GM19238 (cell line): ENCODE data around the gene GDPD1.
A peak's percentile ranks its signal among the peaks of the same experiment; 100 is the strongest.
"Not testable (repeated sequence)": the region's sequence is repeated elsewhere in the genome, so short reads cannot be mapped to it uniquely, and the experiment has no call there.

Experiments
- DNase-seq: peaks from one replicate; pipeline ENCODE4 v3.0.0; 2011; ENCODE audit warnings: low spot score; ENCODE audit not compliant: insufficient read length

GDPD1 gene

DNA sequence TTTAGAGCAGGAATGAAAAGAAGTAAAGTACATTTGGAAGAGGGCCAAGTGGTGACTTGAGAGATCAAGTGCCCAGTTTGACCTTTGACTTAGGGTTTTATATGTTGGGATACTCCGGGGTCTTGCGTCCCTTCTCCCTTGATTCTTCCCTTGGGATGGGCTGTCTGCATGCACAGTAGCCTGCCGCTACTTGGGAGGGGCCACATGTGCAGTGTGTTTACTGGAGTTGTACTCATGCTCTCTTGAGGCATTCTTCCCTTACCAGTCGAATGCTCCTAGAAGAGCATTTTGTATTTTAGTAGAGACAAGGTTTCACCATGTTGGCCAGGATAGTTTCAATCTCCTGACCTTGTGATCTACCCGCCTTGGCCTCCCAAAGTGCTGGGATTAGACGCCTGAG is 23.8 kb downstream of the GDPD1 start:
- no peak for DNase-seq

DNA sequence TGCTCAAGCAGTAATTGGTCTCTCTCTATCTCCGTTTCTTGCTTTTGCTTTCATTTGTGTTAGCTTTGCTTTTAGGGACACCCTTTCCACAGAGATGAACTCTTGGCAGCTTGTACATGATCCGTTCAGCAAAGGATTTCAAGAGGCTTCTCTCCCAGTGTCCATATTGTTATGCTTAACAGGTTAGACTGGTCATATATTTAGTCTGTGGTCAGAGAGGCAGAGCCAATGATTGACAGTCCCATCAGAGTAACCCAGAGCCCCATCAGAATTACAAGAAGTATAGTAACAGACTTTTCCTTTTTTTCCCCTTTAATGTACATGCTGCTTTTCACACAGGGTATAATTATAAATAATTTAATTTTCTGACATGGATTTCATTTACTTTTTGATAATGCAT is 34.4 kb downstream of the GDPD1 start:
- no peak for DNase-seq

DNA sequence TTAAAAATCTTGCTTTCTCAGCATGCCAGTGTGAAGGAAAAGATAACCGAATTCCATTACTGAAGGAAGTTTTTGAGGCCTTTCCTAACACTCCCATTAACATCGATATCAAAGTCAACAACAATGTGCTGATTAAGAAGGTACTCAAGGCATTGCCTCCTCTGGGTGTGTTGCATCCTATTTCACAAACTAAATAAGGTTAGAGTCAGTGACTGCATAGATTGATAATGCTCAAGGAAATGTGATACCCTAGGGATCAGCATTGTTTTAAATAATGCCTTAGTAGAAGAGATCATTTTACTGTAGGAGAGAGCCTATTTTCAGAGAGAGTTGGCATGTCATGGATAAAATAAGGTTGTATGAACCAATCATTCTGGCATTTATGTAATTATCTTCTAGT is 36.8 kb downstream of the GDPD1 start:
- DNase-seq, result no peak

DNA sequence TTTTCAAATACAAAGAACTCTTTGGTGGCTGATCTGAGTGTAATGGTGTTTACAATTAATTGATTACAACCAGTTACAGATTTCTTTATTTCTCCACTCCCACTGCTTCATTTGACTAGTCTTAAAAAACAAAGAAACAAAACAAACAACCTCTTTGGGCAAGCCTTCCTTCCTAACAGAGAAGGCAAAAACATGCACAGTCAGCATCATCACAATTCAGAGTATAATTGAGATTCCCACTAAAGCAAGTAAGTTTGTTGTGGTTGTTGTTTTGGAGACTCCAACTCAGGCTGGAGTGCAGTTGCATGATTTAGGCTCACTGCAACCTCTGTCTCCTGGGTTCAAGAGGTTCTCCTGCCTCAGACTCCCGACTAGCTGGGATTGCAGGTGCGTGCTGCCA is 40.4 kb downstream of the GDPD1 start:
- DNase-seq, result no peak

DNA sequence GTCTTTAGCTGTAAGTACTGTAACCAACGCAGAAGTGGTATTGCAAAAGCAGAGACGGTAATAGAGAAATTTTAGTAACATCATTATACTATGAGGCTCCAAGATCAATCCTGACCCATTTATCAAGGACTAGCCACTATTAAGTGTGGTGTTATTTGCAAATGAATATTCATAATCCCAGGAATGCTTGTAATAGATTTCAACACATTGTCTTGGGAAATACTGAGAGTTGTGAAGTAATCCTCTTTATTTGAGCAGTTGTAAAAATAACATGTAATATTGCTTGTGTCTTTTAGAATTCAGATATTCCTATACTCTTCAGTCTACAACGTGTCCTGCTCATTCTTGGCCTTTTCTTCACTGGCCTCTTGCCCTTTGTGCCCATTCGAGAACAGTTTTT is 46.4 kb downstream of the GDPD1 start:
- no peak for DNase-seq

DNA sequence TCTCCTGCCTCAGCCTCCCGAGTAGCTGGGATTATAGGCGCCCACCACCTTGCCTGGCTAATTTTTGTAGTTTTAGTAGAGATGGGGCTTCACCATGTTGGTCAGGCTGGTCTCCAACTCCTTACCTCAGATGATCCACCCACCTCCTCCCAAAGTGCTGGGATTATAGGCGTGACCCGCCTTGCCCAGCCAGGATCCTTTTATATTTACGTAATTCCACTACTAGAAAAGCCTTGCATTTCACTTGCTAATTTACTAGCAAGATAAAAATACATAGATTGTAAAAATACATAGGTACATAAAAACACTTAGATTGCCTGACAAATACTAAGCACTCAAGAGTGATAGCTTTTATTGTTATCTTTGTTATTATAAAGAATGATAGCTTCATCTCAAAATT is 47.5 kb downstream of the GDPD1 start:
- DNase-seq, result no peak

DNA sequence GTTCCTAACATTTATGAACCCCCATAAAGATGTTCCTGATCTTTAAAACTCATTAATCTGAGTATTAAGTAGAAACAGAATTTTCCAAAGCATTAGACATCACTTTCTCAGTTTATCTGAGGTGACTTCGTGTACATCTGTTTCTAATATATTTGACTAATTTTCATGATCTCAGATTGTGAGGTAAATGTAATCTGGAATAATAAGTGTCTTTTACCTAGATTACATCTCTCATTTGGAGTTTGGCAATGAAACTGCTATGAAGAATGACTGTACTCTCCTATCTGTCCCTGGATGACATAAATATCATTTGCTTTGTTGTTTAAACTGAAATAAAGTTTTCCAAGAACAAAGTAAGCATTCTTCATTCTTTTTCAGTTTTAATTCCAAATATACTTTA is 55.3 kb downstream of the GDPD1 start:
- DNase-seq, result no peak

DNA sequence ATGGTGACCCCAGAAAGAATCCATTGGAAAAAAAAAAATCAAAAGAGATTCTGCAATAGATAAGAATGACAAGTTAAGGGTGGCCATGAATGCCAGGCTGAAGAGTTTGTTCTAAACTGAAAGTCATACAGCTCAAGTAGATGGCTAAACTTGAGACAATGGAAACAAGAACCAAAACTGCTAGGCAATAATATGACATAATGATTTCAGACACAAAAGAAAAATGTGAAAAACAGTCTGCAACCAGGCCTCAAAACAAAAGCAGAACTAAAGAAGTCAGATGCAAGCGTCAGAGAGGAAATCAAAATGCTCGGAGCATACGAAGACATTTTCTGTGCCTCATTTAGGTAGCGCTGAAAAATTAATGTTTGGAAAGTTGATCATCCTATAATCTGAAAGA is 56.7 kb downstream of the GDPD1 start:
- peak; percentile 16 for DNase-seq

DNA sequence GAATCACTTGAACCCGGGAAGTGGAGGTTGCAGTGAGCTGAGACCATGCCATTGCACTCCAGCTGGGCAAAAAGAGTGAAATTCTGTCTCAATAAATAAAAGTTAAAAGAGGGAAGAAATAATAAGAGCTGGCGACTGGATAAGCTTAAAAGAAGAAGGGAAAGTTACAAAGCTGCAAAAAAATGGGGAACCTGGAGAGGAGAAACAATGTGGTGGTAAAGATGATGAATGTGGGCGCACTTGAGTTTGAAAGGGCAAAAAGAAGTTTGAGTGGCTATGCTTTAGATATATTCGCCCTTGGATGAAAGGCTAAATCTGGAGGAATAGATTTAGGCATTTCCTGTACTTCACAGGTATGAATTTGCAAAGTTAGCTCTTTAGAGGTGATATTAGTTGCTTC is 58.1 kb downstream of the GDPD1 start:
- DNase-seq, result no peak

DNA sequence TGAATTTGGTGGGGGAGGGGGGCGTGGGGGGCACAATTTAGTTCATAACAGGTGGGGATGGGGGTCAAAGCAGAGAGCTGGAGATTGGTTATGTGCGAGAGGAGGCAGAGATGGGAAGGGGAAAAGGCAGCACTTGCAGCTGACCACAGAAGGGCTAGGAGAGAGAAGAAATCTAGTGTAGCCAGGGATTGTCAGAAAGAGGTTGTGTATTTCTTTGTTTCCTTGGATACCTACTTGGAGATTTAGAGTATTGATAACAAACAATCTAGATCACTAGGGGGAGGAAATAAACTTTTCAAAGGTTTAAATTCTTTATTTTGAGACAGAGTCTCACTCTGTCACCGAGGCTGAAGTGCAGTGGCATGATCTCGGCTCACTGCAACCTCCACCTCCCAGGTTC is 64.0 kb downstream of the GDPD1 start:
- DNase-seq, result no peak

DNA sequence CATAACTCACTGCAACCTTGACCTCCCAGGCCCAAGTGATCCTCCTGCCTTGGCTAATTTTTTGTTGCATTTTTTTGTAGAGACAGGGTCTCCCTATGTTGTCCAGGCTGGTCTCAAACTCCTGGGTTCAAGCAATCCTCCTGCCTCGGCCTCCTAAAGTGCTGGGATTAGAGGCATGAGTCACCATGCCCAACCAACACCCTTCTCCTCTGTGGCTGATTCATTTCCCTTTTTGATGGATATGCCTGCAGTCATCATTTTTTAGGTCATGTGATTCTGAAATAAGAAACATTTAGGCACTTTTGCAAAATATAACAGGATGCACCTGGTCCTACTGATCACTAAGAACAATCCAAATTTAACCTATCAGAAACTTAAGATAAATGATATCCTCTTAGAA is 67.1 kb downstream of the GDPD1 start:
- DNase-seq, result no peak

DNA sequence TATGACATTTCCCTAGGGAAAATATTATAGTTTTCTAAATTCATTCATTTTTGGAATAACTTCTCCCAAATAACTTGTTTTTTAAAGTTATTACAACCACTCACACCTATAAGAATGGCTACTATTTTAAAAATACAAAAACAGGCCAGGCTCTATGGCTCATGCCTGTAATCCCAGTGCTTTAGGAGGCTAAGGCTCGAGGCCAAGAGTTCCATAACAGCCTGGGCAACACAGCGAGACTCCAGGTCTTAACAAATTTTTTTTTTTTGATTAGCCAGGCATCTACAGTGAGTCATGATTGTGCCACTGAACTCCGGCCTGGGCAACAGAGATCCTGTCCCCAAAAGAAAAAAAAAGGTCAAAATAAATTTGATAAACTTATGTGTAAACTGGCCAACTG is 67.6 kb downstream of the GDPD1 start:
- no peak for DNase-seq

DNA sequence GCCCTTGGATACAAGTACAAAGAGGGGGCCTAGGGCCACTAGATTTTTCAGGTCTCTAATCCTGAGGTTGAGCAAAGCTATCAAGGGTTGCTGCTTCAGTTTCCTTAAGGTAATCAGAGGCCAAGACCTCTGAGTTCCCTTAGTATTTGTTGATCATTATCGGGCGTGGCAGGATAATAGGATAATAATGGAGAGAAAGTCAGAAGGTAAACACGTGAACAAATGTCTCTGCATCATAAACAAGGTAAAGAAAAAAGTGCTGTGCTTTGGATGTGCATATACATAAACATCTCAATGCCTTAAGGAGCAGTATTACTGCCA is 69.6 kb downstream of the GDPD1 start:
- DNase-seq, result no peak

DNA sequence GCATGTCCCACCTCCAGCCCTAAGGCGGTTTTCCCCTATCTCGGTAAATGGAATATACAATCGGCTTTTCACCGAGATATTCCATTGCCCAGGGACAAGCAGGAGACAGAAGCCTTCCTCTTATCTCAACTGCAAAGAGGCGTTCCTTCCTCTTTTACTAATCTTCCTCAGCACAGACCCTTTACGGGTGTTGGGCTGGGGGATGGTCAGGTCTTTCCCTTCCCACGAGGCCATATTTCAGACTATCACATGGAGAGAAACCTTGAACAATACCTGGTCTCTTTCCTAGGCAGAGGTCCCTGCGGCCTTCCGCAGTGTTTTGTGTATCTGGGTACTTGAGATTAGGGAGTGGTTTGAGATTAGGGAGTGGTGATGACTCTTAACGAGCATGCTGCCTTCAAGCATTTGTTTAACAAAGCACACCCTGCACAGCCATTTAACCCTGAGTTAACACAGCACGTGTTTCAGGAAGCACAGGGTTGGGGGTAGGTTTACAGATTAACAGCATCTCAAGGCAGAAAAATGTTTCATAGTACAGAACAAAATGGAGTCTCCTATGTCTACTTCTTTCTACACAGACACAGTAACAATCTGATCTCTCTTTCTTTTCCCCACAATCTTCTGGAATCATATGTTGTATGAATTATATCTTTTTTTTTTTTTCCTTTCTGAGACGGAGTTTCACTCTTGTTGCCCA is 70.1 kb downstream of the GDPD1 start:
- not testable (repeated sequence) for DNase-seq

DNA sequence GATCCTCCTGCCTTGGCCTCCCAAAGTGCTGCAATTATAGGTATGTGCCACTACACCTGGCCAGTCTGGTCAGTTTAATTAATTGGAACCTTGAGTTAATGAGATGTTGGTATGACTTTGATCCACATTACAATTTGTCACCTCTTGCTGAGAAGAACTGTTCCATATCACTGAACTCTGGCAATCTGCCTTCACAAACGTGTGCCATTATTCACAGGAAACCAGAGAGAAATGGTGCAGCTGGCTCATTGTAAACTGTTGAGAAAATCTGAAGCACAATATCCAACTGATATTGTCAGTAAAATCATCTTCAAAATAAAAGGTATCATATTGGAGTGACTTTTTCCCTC is 71.8 kb downstream of the GDPD1 start:
- DNase-seq, result no peak

DNA sequence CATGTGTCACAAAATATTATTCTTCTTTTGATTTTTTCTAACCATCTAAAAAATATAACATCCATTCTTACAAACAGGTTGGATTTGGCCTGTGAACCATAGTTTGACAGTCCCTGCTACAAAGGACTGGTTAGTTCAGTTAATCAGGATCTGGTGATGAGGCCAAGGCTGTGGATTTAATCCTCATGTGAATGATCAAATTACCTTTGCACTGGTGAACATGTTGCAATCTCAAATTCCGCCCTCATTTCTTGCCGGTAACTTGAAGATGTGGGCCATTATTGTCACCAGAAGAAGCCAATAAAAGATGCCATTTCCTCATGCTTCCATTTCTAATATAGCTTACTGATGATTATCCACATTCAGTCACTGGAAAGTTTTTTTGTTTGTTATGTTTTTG is 75.9 kb downstream of the GDPD1 start:
- DNase-seq, result no peak

DNA sequence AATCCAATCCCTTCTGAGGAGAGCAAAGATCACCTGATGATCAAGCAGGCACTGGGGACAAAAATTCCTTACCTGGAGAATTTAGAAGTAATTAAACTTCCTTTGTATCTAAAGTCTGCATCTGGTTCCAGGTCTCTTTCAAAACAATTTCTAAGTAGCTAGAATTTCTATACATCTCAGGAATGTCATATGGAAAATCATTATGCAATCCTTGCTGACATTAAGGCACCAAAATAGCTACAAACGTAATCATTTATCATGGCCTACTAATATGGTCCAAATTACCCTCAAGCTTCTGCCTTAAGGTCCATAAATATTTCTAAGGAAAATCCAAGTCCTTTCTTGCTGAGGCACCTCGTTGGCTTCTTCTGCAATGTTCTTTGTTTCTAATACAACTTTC is 78.2 kb downstream of the GDPD1 start:
- DNase-seq, result no peak

DNA sequence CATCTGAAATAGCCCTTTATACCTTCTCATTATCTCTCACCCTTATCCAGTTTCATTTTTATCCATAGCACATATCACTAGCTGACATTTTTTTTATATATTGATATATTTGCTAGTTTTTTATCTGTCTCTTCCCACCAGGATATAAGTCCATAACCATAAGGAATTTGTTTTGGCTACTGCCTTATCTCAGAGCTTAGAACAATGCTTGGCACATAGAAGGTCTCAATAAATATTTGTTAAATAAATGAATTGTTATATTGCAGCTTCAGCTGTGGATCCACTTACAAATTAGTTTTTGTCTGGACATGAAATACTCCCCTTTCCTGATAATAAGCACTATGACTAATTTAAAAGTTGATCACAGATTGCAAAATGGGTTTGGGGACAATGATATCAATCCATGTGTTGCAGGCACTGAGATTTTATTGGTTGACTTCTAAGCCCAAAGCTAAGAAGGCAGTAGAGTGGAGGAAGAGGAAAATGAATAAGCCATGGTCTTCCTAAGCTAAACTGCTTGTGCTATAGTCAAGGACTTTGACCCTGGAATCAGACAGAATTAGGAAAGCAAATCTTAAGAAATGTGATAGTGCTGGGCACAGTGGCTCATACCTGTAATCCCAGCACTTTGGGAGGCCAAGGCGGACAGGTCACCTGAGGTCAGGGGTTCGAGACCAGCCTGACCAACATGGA is 79.2 kb downstream of the GDPD1 start:
- no peak for DNase-seq

DNA sequence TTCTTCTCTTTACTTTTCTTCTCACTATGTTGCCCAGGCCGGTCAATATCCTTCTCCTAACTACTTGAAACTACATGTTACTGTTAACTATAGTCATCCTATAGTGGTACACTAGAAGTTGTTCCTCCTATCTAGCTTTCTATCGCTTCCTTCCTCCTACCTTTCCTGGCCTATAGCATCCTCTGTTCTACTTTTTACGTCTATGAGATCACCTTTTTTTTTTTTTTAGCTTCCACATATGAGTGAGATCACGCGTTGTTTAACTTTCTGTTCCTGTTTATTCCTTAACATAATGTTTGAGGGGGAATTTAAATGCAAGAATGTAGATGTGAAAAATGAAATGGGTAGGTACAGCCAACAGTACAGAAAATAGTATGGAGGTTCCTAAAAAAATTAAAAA is 80.6 kb downstream of the GDPD1 start:
- no peak for DNase-seq

DNA sequence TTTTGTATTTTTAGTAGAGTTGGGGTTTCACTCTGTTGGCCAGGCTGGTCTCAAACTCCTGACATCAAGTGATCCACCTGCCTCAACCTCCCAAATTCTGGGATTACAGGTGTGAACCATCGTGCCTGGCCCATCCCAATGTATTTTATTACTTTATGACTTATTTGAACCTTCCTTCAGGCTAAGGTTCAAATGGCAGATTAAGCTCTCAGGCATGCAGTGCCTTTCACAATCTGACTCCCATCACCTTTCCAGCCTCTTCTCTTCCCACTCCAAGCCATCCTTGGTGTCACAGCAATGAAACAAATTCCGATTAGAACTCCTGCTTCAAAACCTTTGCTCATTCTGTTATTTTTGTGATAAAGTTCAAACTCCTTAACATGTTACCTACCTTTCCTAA is 84.5 kb downstream of the GDPD1 start:
- no peak for DNase-seq

DNA sequence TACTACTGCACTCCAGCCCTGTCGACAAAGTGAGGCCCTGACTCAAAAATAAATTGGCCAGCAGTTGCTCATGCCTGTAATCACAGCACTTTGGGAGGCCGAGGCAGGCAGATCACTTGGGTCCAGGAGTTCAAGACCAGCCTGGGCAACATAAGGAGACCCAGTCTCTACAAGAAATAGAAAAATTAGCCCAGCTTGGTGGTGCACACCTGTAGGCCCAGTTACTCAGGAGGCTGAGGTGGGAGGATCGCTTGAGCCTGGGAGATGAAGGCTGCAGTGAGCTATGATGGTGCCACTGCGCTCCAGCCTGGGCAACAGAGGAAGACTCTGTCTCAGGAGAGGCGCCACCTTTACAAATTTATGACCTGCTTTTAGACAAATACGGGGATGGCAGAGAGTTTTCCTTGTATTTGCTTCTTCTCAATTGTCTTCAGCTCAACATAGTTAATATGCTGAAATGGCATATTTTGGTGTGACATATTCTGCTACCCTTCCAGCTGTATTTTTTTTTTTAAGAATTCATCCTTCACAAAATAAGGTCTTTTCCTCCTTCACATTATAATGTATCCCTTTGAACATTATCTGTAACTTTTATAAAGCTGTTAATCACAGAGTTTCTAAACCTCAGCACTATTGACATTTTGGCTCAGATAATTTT is 90.1 kb downstream of the GDPD1 start:
- DNase-seq, result no peak

DNA sequence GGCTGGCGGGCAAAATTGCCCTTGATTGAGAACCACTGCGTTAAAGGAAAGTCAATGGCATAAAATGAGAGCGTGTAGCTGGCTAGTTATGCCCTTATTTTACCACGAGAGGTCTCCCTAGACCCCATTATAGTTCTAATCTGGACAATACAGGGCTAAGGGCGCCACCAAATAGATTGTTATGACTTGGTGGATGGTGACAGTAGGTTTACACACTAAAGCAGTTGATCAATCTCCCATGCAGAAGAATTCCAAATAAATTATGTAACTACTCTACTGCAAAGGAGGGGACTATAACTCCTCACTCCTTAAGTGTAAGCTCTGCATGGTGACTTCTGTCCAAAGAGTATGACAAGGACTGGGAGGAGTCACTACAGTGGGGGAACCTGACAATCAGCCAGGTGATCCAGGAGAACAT is 90.7 kb downstream of the GDPD1 start:
- DNase-seq, result peak; percentile 51

DNA sequence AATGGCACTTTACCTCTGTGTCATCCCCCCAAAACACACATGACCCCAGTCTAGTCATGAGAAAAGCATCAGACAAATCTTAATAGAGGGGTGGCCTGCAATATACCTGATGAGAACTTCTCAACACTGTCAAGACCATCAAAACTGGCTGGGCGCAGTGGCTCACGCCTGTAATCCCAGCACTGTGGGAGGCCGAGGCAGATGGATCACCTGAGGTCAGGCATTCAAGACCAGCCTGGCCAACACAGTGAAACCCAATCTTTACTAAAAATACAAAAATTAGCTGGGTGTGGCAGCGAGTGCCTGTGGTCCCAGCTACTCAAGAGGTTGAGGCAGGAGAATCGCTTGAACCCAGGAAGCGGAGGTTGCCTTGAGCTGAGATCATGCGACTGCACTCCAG is 91.2 kb downstream of the GDPD1 start:
- not testable (repeated sequence) for DNase-seq
